HG03135 (cell line): Measurements from ENCODE around the gene KHK.

ENCODE experiments used
- ATAC-seq: cut with Tn5 transposase; IDR thresholded peaks from one replicate; pipeline ENCODE4 v1.9.1; 2021; ENCODE audit warnings: mild to moderate bottlenecking, moderate library complexity; ENCODE audit not compliant: unreplicated experiment

Gene KHK

GRCh38 chr2:27126252-27126710, 39.7 kb downstream of the KHK start:
- no peak for ATAC-seq

GRCh38 chr2:27127883-27128667, 41.5 kb downstream of the KHK start:
- no peak for ATAC-seq

GRCh38 chr2:27128668-27129571, 42.3 kb downstream of the KHK start:
- no peak for ATAC-seq

GRCh38 chr2:27130396-27130795, 43.8 kb downstream of the KHK start:
- no peak for ATAC-seq

- ATAC-seq, result no peak
Observed at GRCh38 chr2:27131429-27131828, 44.9 kb downstream of the KHK start.

GRCh38 chr2:27133195-27133875, 46.8 kb downstream of the KHK start:
- no peak for ATAC-seq

- peak; percentile 78 for ATAC-seq
Observed at GRCh38 chr2:27133905-27134780, 47.6 kb downstream of the KHK start, which contains the start of gene PREB. PREB (minus strand) TSS chr2:27134636; CDS start chr2:27134421, 215 bp downstream.

- no peak for ATAC-seq
Observed at GRCh38 chr2:27134781-27135477, 48.4 kb downstream of the KHK start.

- ATAC-seq, result no peak
Observed at GRCh38 chr2:27135478-27135955, 48.9 kb downstream of the KHK start.

GRCh38 chr2:27136751-27137150, 50.2 kb downstream of the KHK start:
- no peak for ATAC-seq

- no peak for ATAC-seq
Observed at GRCh38 chr2:27137322-27137935, 50.9 kb downstream of the KHK start.

- no peak for ATAC-seq
Observed at GRCh38 chr2:27138111-27138510, 51.5 kb downstream of the KHK start.

GRCh38 chr2:27139310-27139709, 52.7 kb downstream of the KHK start, which contains the start of gene PRR30:
PRR30 (minus strand) TSS chr2:27139410; CDS start chr2:27138329, 1,081 bp downstream.
- ATAC-seq, result no peak

GRCh38 chr2:27143285-27143684, 56.7 kb downstream of the KHK start:
- ATAC-seq, result no peak

- ATAC-seq, result no peak
Observed at GRCh38 chr2:27145682-27146081, 59.1 kb downstream of the KHK start.

- no peak for ATAC-seq
Observed at GRCh38 chr2:27147935-27148334, 61.4 kb downstream of the KHK start.

GRCh38 chr2:27148801-27149439, 62.3 kb downstream of the KHK start, which contains the start of gene TCF23:
TCF23 (plus strand) TSS chr2:27149004; CDS start chr2:27149134, 130 bp downstream.
- ATAC-seq, result no peak
